Ascending aorta (tissue), 2 donors: ENCODE data around the gene DNM1. TPM values are rescaled to one million over a fixed set of nuclear protein-coding genes. Genes with fewer than 3 reads are reported as not detected.

ENCODE experiments used
- DNase-seq, 2 donors: peaks; one replicate each; pipeline ENCODE4 v3.0.0-alpha.2; 2019; ENCODE audit warnings: low spot score in 2 of 2
- H3K27ac ChIP-seq, 2 donors: fragments of 200-600 bp; sonication (generic); one replicate each; pipeline ENCODE4 v1.5.1; 2016 to 2017; ENCODE audit warnings: mild to moderate bottlenecking in 1 of 2
- H3K27me3 ChIP-seq: fragments of 200-600 bp; sonication (generic); one replicate; pipeline ENCODE4 v1.5.1; 2017
- H3K36me3 ChIP-seq, 2 donors: fragments of 200-600 bp; sonication (generic); one replicate each; pipeline ENCODE4 v1.5.1; 2016
- H3K4me1 ChIP-seq, 2 donors: fragments of 200-600 bp; sonication (generic); one replicate each; pipeline ENCODE4 v1.5.1; 2016 to 2017; ENCODE audit warnings: mild to moderate bottlenecking in 1 of 2
- H3K4me3 ChIP-seq, 2 donors: fragments of 200-600 bp; sonication (generic); one replicate each; pipeline ENCODE4 v1.5.1; 2016 to 2017; ENCODE audit warnings: mild to moderate bottlenecking in 1 of 2
- H3K9me3 ChIP-seq, 2 donors: fragments of 200-600 bp; sonication (generic); one replicate each; pipeline ENCODE4 v1.5.1; 2016
- intact Hi-C: fragments of 100-400 bp; cut with DNase I; formaldehyde crosslinking; loops from one replicate; pipeline ENCODE4 v1.15.1; 2023
- total RNA-seq: library from RNA; depleted of rRNA; stranded (reverse); fragments of >200 nt; gene quantifications from one replicate; pipeline ENCODE4 v1.1.0, GENCODE V29; 2016
- TF ChIP-seq, protein P1 (sequence below), 3 experiments: fragments of 200-600 bp in 2 of 3; fragments of 450-650 bp in 1 of 3; sonication (generic) in 2 of 3; IDR thresholded peaks; one replicate each; pipeline ENCODE4 v1.5.1; 2016 to 2019; ENCODE audit warnings: antibody characterized with exemption in 3 of 3, mild to moderate bottlenecking in 1 of 3, moderate library complexity in 1 of 3

Gene DNM1
- total RNA-seq = 31.9 TPM

DNA sequence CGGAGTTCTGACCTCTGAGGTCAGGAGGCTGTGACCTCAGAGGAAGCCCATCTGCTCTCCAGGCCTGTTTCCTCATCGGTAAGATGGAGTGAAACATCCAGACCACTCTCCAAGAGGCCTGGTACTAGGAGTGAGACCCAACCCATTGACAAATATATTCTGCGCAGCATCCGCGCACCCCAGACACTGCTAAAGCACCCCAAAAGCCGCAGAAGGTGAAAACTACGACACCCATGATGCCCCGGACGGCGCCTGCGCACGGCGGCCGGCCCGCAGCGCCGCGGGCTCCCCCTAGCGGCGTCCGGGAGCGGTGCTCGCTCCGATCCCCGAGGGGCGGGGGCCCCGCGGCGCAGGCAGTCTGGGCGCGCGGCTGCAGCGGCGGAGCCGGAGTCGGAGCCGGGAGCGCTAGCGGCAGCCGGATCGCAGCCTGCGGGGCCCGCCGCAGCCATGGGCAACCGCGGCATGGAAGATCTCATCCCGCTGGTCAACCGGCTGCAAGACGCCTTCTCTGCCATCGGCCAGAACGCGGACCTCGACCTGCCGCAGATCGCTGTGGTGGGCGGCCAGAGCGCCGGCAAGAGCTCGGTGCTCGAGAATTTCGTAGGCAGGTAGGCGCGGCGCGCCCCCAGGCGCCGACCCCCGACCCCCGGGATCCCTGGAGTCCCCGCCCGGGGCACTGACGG, at the start of gene DNM1:
TSS of gene DNM1 (plus strand) at position 356 of the 683 bp plus-strand sequence. CDS start at position 448, 92 bp downstream.
- Histone ChIP-seq H3K36me3 (no peaks in the 10 kb centered on the region), H3K27ac (no peak within 1 kb of the TSS), H3K27me3 (peaks cover 8% of the 10 kb centered on the region), H3K4me3 (peak within 1 kb of the TSS; percentile 68 to 72), H3K4me1 (peaks cover 9 to 12% of the 10 kb centered on the region in 2 donors), H3K9me3 (no peaks in the 10 kb centered on the region)
- TF ChIP-seq, protein P1, sequence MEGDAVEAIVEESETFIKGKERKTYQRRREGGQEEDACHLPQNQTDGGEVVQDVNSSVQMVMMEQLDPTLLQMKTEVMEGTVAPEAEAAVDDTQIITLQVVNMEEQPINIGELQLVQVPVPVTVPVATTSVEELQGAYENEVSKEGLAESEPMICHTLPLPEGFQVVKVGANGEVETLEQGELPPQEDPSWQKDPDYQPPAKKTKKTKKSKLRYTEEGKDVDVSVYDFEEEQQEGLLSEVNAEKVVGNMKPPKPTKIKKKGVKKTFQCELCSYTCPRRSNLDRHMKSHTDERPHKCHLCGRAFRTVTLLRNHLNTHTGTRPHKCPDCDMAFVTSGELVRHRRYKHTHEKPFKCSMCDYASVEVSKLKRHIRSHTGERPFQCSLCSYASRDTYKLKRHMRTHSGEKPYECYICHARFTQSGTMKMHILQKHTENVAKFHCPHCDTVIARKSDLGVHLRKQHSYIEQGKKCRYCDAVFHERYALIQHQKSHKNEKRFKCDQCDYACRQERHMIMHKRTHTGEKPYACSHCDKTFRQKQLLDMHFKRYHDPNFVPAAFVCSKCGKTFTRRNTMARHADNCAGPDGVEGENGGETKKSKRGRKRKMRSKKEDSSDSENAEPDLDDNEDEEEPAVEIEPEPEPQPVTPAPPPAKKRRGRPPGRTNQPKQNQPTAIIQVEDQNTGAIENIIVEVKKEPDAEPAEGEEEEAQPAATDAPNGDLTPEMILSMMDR (IDR thresholded peaks at IDR 0.05) = peak; percentile 44 to 98 (median 61)
- intact Hi-C loops = loop anchor here (1.0 kb wide), 1 partner anchor 12 kb away; the partner anchor contains the start of gene CIZ1
- DNase-seq = no peak

DNA sequence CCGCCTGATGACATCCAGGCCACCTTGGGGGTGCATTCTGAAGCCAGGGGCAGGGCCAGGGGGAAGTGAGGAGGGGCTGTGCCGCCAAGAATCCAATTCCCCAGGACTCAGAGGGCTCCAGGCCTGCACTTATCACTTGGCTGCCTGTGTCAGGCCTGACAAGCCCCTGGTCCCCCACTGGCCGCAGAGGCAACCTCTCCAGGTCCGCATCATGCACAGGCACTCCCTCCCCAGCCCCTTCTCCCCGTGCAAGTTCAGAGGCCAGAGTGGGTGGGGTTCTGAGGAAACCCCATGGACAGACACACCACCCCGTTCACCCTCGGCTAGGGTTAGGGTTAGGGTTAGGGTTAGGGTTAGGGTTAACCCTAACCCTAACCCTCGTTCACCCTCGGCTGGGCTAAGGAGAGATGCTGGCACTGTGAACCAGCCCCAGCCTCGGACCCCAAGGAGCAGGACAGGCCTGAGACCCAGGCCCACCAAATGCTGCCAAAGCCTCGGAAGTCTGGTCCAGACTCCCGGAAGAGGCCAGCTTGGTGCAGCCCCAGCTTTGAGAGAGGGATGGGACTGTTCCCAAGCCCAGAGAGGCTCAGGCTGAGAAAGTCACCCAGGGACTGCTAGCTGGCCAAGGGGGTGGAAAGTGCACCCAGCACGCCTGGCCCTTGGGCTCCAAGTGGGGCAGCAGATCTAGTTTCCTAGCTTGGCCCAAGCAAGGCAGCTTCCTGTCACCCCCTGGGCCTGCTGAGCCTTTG, 49.1 kb upstream of the DNM1 start:
- no peaks in the 10 kb centered on the region for H3K36me3 ChIP-seq
- H3K27me3 ChIP-seq = no peaks in the 10 kb centered on the region
- H3K4me1 ChIP-seq = no peaks in the 10 kb centered on the region
- no peak overlapping the region for H3K27ac ChIP-seq
- no peak for DNase-seq
- H3K9me3 ChIP-seq = no peaks in the 10 kb centered on the region
- intact Hi-C loops = no loop called here
- TF ChIP-seq, protein P1 (IDR thresholded peaks at IDR 0.05) = no peak
- H3K4me3 ChIP-seq = no peak overlapping the region

DNA sequence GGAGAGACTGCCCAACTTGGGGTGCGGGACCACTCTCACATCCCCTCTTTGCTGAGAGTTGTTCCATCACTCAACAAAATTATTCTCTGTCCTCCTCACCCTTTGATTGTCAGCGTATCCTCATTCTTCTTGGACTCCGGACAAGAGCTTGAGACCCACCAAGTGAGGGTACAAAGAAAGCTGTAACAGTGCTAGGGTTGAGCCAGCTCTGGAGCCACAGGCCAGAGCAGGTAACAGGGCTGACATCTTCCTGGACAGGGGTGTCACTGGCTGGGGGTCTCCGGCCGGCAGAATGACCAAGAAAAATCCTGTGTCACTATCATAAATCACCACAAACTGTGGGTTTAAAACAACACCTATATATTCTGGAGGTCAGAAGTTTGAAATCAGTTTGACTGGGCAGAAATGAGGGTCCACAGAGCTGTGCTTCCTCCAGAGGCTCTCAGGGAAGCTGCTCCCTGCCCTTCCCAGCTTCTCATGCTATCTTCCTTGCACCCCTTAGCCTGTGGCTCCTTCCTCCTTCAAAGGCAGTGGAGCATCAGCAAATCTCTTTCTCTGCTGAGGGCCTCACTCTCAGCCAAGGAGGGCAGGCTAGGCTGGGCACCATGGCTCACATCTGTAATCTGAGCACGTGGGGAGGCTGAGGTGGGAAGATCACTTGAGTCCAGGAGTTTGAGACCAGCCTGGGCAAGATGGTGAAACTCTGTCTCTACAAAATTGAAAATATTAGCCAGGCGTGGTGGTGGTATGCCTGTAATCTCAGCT, 47.3 kb upstream of the DNM1 start:
- H3K4me3 ChIP-seq = no peak overlapping the region
- H3K9me3 ChIP-seq = no peaks in the 10 kb centered on the region
- intact Hi-C loops = no loop called here
- no peak overlapping the region for H3K27ac ChIP-seq
- H3K4me1 ChIP-seq = peaks cover 0 to 4% of the 10 kb centered on the region in 2 donors
- no peak for DNase-seq
- H3K27me3 ChIP-seq = no peaks in the 10 kb centered on the region
- H3K36me3 ChIP-seq = no peaks in the 10 kb centered on the region
- TF ChIP-seq, protein P1 (IDR thresholded peaks at IDR 0.05) = no peak

DNA sequence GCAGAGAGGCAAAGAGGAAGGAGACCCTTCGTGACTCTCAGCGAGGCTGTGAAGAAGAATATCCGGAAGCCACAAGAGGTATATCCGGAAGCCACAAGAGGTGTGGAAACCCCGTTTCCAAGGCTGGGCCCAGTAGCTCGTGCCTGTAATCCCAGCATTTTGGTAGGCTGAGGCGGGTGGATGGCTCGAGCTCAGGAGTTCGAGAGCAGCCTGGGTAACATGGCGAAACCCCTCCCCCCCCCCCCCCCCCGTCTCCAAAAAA, 43.7 kb upstream of the DNM1 start:
- TF ChIP-seq, protein P1 (IDR thresholded peaks at IDR 0.05) = no peak
- H3K36me3 ChIP-seq = peaks cover 8 to 11% of the 10 kb centered on the region in 2 donors

DNA sequence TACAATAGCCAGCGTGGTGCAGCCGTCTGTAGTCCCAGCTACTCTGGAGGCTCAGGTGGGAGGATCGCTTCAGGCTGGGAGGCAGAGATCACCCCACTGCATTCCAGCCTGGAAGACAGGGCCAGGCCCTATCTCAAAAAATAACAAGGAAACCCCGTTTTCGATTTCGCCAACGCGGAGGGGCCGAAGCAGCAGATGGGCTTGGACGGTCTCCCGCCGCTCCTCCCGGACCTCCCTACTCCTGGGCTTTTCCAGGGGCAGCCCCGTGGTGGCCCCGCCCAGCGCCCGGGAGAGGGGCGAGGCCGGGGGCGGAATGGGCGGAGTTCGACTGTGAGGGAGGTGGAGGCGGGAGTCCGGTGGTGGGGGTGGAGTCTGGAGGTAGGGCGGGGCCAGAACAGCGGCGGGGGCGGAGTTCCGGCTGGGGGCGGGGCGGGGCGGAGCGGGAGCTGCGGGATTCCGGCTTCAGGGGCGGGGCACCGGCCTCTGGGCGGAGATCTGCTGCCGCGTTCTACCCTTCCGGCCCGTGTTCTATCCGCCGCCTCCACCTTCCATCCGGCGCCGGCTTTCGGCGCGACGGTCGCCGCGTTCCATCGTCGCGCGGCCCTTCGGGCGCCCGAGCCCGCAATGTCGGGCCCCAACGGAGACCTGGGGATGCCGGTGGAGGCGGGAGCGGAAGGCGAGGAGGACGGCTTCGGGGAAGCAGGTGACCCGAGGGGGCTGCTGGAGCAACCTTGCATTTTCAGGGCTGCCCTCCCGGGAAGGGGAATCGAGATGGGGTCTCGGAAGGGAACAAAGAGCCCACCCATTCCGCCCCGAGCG, 43.2 kb upstream of the DNM1 start, which contains the start of gene BBLN:
TSS of gene BBLN (plus strand) at position 482 of the 819 bp plus-strand sequence. CDS start at position 625, 143 bp downstream.
- TF ChIP-seq, protein P1 (IDR thresholded peaks at IDR 0.05) = no peak
- Histone ChIP-seq H3K27me3 (no peaks in the 10 kb centered on the region), H3K9me3 (no peaks in the 10 kb centered on the region), H3K27ac (peak within 1 kb of the TSS; percentile 59 to 66), H3K36me3 (peaks cover 13 to 16% of the 10 kb centered on the region in 2 donors), H3K4me3 (peak within 1 kb of the TSS; percentile 59 to 90), H3K4me1 (peaks cover 0 to 18% of the 10 kb centered on the region in 2 donors)
- intact Hi-C loops = loop anchor here (1.0 to 2.0 kb wide), 2 partner anchors 32 to 115 kb away; no protein-coding TSS in a partner anchor
- DNase-seq = peak; percentile 63 to 97

More for the DNA sequence above, 43.7 kb upstream of the DNM1 start:
- DNase-seq = no peak
- H3K9me3 ChIP-seq = no peaks in the 10 kb centered on the region
- peak overlapping the region; percentile 25 to 32 for H3K27ac ChIP-seq
- intact Hi-C loops = no loop called here
- H3K27me3 ChIP-seq = no peaks in the 10 kb centered on the region
- H3K4me1 ChIP-seq = peaks cover 0 to 18% of the 10 kb centered on the region in 2 donors
- H3K4me3 ChIP-seq = peak overlapping the region; percentile 59 to 90
